GM15510 (cell line): Measurements from ENCODE around the gene PRPF6.

Experiments
- POLR2A ChIP-seq: IDR thresholded peaks from 3 replicates; pipeline ENCODE4 v1.6.1; 2011; ENCODE audit warnings: borderline replicate concordance; ENCODE audit not compliant: insufficient read length; ENCODE audit errors: extremely low read depth

Gene PRPF6

GRCh38 chr20:63963348-63963741 lies 17.6 kb upstream of the PRPF6 start:
- TF ChIP-seq POLR2A: no peak

GRCh38 chr20:63963784-63964301 lies 17.1 kb upstream of the PRPF6 start:
- TF ChIP-seq POLR2A: no peak

GRCh38 chr20:63964412-63964811 lies 16.5 kb upstream of the PRPF6 start:
- no peak for TF ChIP-seq POLR2A

GRCh38 chr20:63966172-63966943 lies 14.6 kb upstream of the PRPF6 start:
- no peak for TF ChIP-seq POLR2A

GRCh38 chr20:63966944-63967322 lies 14.0 kb upstream of the PRPF6 start:
- no peak for TF ChIP-seq POLR2A

GRCh38 chr20:63967330-63968135 lies 13.4 kb upstream of the PRPF6 start:
- no peak for TF ChIP-seq POLR2A

- no peak for TF ChIP-seq POLR2A
Observed at GRCh38 chr20:63968136-63968927, 12.6 kb upstream of the PRPF6 start.

GRCh38 chr20:63968928-63969760 lies 11.8 kb upstream of the PRPF6 start:
- TF ChIP-seq POLR2A: no peak

- TF ChIP-seq POLR2A: no peak
Observed at GRCh38 chr20:63969838-63970713, 10.9 kb upstream of the PRPF6 start, which contains the start of gene ZNF512B. TSS of gene ZNF512B (minus strand) at chr20:63969930. CDS start at chr20:63967950, 1,980 bp downstream.

- TF ChIP-seq POLR2A: no peak
Observed at GRCh38 chr20:63970714-63971431, 10.1 kb upstream of the PRPF6 start.

GRCh38 chr20:63972312-63973159 lies 8.4 kb upstream of the PRPF6 start:
- no peak for TF ChIP-seq POLR2A

- no peak for TF ChIP-seq POLR2A
Observed at GRCh38 chr20:63973160-63973479, 7.8 kb upstream of the PRPF6 start.

- TF ChIP-seq POLR2A: no peak
Observed at GRCh38 chr20:63973636-63974401, 7.1 kb upstream of the PRPF6 start.
